Measurements from ENCODE around the gene TTC16.

TTC16 gene

GRCh38 chr9:127706836-127707241 lies 9.0 kb upstream of the TTC16 start, which contains the start of gene CFAP157:
CFAP157 (plus strand) TSS chr9:127706988; CDS start chr9:127707032, 44 bp downstream.
- H3K4me3 ChIP-seq (ENCODE audit: low read length) = no peak within 1 kb of the TSS
- no peak for DNase-seq (ENCODE audit: low read depth)
- no peak for TF ChIP-seq CTCF (conservative IDR thresholded peaks at IDR 0.05; ENCODE audit: low read length)

- no peak overlapping the region for H3K4me3 ChIP-seq (ENCODE audit: low read length)
- TF ChIP-seq CTCF (conservative IDR thresholded peaks at IDR 0.05; ENCODE audit: low read length) = no peak
- DNase-seq (ENCODE audit: low read depth) = no peak
These were observed 8.1 kb upstream of the TTC16 start for GRCh38 chr9:127707766-127708165.

GRCh38 chr9:127708952-127709587 lies 6.8 kb upstream of the TTC16 start:
- no peak for DNase-seq (ENCODE audit: low read depth)
- no peak overlapping the region for H3K4me3 ChIP-seq (ENCODE audit: low read length)
- no peak for TF ChIP-seq CTCF (conservative IDR thresholded peaks at IDR 0.05; ENCODE audit: low read length)

GRCh38 chr9:127710204-127710783 lies 5.6 kb upstream of the TTC16 start:
- DNase-seq (ENCODE audit: low read depth) = no peak
- TF ChIP-seq CTCF (conservative IDR thresholded peaks at IDR 0.05; ENCODE audit: low read length) = no peak
- H3K4me3 ChIP-seq (ENCODE audit: low read length) = no peak overlapping the region

- no peak for TF ChIP-seq CTCF (conservative IDR thresholded peaks at IDR 0.05; ENCODE audit: low read length)
- no peak overlapping the region for H3K4me3 ChIP-seq (ENCODE audit: low read length)
- DNase-seq (ENCODE audit: low read depth) = no peak
These were observed 4.6 kb upstream of the TTC16 start for GRCh38 chr9:127711226-127711701.

GRCh38 chr9:127711831-127712274 lies 4.0 kb upstream of the TTC16 start:
- no peak overlapping the region for H3K4me3 ChIP-seq (ENCODE audit: low read length)
- no peak for DNase-seq (ENCODE audit: low read depth)

More at GRCh38 chr9:127711831-127712274, 4.0 kb upstream of the TTC16 start:
- no peak for TF ChIP-seq CTCF (conservative IDR thresholded peaks at IDR 0.05; ENCODE audit: low read length)

All from AG10803 (cell line).